SK-N-MC (cell line): ENCODE data around the gene WDR35.

Source experiments
- EZH2 ChIP-seq: fragments of 200-600 bp; sonication (generic); IDR thresholded peaks from one replicate; pipeline ENCODE4 v1.6.1; 2017; ENCODE audit warnings: antibody characterized with exemption
- FOXP2 ChIP-seq: optimal IDR thresholded peaks from 2 replicates; pipeline ENCODE3; 2011; ENCODE audit warnings: mild to moderate bottlenecking, moderate library complexity; ENCODE audit not compliant: insufficient read depth; ENCODE audit errors: extremely low read length, control extremely low read depth
- POLR2AphosphoS5 ChIP-seq: IDR thresholded peaks from 2 replicates; pipeline ENCODE4 v1.6.1; 2012; ENCODE audit warnings: mild to moderate bottlenecking, low read depth, low read length, borderline replicate concordance

DNA sequence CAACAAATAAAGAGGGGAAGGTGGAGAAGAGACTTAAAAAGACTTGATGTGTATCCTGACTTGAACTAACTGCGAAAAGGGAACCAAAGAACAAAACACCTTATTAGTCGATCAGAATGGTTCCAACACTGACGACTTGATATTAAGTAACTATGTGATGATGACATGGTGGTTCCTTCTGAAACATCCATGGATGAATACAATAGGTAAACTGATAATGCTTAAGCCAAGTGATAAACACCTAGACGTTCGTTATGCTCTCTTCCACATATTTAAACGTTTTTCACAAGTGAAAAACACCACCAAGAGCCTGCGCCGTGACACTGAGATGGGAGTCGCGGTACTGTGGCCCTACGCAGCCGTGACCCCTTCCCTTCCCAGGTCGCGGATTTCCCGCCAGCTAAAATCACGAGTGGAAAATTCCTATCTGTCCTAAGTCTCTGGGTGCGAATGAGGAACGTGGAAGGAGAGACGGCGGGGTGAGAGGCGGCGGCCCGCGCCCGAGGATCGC, 88.9 kb downstream of the WDR35 start:
- TF ChIP-seq EZH2 (no peak), POLR2AphosphoS5 (no peak), FOXP2 (no peak)
